H1 (cell line): ENCODE data around the gene FBXO41. TPM values are rescaled to one million over a fixed set of nuclear protein-coding genes. Genes with fewer than 3 reads are reported as not detected.

ENCODE experiments used
- ATF3 ChIP-seq: IDR thresholded peaks from 2 replicates; pipeline ENCODE4 v1.6.1; 2011; ENCODE audit warnings: low read depth, mild to moderate bottlenecking, low read length; ENCODE audit not compliant: insufficient read depth
- CHD1 ChIP-seq: IDR thresholded peaks from 2 replicates; pipeline ENCODE4 v1.6.1; 2012; ENCODE audit warnings: low read depth, low read length, improper control_type of control experiment
- CHD2 ChIP-seq: IDR thresholded peaks from 2 replicates; pipeline ENCODE4 v1.6.1; 2012; ENCODE audit warnings: low read length, improper control_type of control experiment
- CHD7 ChIP-seq: fragments of 300-600 bp; sonication (generic); IDR thresholded peaks from 2 replicates; pipeline ENCODE4 v1.7.1; 2012; ENCODE audit warnings: low read length, moderate library complexity, mild to moderate bottlenecking, inconsistent platforms; ENCODE audit not compliant: insufficient replicate concordance
- CREB1 ChIP-seq: IDR thresholded peaks from 2 replicates; pipeline ENCODE4 v1.6.1; 2012; ENCODE audit warnings: inconsistent platforms
- CTCF ChIP-seq, 3 experiments: IDR thresholded peaks; 1 replicate in 2 of 3; 2 replicates in 1 of 3; pipeline versions ENCODE4 v1.5.1 to v1.6.1; 2011; ENCODE audit warnings: low read length in 3 of 3, mild to moderate bottlenecking in 3 of 3, inconsistent platforms in 2 of 3, low read depth in 1 of 3, moderate library complexity in 1 of 3; ENCODE audit not compliant: insufficient read depth in 1 of 3; ENCODE audit errors: control extremely low read depth in 1 of 3
- JUN ChIP-seq: IDR thresholded peaks from 2 replicates; pipeline ENCODE4 v1.6.1; 2011; ENCODE audit warnings: low read depth, mild to moderate bottlenecking, improper control_type of control experiment, low read length
- POLR2AphosphoS5 ChIP-seq: IDR thresholded peaks from 2 replicates; pipeline ENCODE4 v1.6.1; 2011; ENCODE audit warnings: low read depth, low read length
- polyA plus RNA-seq, 7 experiments: library from polyadenylated mRNA; depleted of rRNA in 3 of 7; stranded (reverse) in 5 of 7; unstranded in 2 of 7; fragments of >200 nt in 5 of 7; fragments of 200-250 nt in 2 of 7; gene quantifications; 1 replicate in 5 of 7; 2 replicates in 1 of 7; 4 replicates in 1 of 7; pipeline versions ENCODE4 v1.2.1 to v1.2.3, GENCODE V29; 2011 to 2013; ENCODE audit warnings: missing spikeins in 2 of 7, mixed read lengths in 2 of 7
- total RNA-seq: library from RNA; stranded (reverse); fragmentation: NEBNext Ultra II Directional; extraction: Animal tissue kit (Norgen Biotek cat#: 25700); gene quantifications from 2 replicates; pipeline ENCODE4 v1.2.1, GENCODE V29; 2021

Gene FBXO41
- total and polyA plus RNA-seq, 2 of the 8 experiments (the other 6 are each of a cell fraction or from before 2014, with no cell fraction given), result 11.2 to 14.3 TPM

- TF ChIP-seq CHD7, result no peak
- no peak for TF ChIP-seq ATF3
- TF ChIP-seq CHD1, result no peak
- TF ChIP-seq CREB1, result no peak
- TF ChIP-seq JUN, result no peak
- TF ChIP-seq POLR2AphosphoS5, result no peak
- TF ChIP-seq CTCF (IDR thresholded peaks at IDR 0.05; ENCODE audit: control extremely low read depth in 1 of 3, insufficient read depth in 1 of 3, low read depth in 1 of 3, low read length in 3 of 3), result no peak
- TF ChIP-seq CHD2, result no peak
Measured at GRCh38 chr2:73237168-73237567, 47.1 kb downstream of the FBXO41 start (continued).
